ENCODE results near the gene POLR2C. TPM values are rescaled to one million over a fixed set of nuclear protein-coding genes. Genes with fewer than 3 reads are reported as not detected.
"Not testable (repeated sequence)": the region's sequence is repeated elsewhere in the genome, so short reads cannot be mapped to it uniquely, and the experiment has no call there.

The POLR2C gene
- total RNA-seq, 1 donor from 2014 or later = 56.6 TPM

DNA sequence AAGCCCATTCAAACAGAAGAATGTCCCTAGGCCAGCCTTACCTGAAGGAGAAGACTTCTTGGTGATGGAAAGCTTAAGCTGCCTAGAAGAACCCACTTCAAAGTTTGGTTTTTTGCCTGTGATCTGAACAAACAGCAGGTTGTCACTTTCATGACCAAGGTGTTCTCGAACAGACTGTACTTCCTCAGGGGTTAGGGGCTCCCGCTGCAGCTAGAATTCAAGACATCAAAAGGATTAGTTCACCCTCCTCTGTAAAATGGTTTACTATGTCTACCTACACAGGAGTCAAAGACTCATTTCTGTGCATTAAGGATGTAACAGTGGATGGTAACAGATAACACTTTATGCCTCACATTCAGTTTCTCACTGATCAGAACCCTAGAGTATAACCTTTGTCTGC is 28.5 kb upstream of the POLR2C start:
- no peaks in the 10 kb centered on the region for H3K4me1 Mint-ChIP-seq
- H3K27me3 Mint-ChIP-seq = no peaks in the 10 kb centered on the region
- H3K27ac Mint-ChIP-seq = no peak overlapping the region
- intact Hi-C loops (cut with micrococcal nuclease) = no loop called here
- ATAC-seq (ENCODE audit: low read depth) (no peak), DNase-seq (no peak)
- H3K36me3 Mint-ChIP-seq (ENCODE audit: low read depth) = peaks cover 88% of the 10 kb centered on the region
- TF ChIP-seq, protein P1, sequence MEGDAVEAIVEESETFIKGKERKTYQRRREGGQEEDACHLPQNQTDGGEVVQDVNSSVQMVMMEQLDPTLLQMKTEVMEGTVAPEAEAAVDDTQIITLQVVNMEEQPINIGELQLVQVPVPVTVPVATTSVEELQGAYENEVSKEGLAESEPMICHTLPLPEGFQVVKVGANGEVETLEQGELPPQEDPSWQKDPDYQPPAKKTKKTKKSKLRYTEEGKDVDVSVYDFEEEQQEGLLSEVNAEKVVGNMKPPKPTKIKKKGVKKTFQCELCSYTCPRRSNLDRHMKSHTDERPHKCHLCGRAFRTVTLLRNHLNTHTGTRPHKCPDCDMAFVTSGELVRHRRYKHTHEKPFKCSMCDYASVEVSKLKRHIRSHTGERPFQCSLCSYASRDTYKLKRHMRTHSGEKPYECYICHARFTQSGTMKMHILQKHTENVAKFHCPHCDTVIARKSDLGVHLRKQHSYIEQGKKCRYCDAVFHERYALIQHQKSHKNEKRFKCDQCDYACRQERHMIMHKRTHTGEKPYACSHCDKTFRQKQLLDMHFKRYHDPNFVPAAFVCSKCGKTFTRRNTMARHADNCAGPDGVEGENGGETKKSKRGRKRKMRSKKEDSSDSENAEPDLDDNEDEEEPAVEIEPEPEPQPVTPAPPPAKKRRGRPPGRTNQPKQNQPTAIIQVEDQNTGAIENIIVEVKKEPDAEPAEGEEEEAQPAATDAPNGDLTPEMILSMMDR (IDR thresholded peaks at IDR 0.05) = no peak
- H3K4me3 Mint-ChIP-seq = no peak overlapping the region
- POLR2A ChIA-PET = interaction anchor here (1.5 kb wide), 1 partner anchor 13 kb away, joined by 5 read pairs; the partner anchor contains the start of genes CIAPIN1 and COQ9
- CTCF ChIA-PET = interaction anchor here (1.1 kb wide), 1 partner anchor 133 kb away, joined by 3 read pairs; no protein-coding TSS in a partner anchor
- no peaks in the 10 kb centered on the region for H3K9me3 Mint-ChIP-seq

DNA sequence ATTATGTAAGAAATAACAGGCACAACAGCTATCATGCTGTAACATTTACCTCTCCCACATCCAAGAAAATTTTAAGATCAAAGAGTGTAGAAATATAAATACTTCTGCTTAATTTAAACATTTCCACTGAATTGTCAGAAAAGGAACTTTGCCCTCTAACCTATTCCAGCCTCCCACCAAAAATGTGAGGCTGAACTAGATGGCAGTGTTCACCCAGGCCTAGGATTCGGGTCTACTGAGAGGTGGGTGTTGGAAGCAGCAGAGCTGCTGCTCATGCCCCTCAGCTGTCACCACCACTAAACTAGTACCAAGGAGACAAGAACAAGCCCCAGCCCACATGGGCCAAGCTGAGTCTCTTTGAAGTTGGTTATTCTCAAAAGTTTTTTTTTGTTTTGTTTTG is 26.6 kb upstream of the POLR2C start:
- H3K9me3 Mint-ChIP-seq = peaks cover 12% of the 10 kb centered on the region
- CTCF ChIA-PET = no interaction called here
- TF ChIP-seq, protein P1 (IDR thresholded peaks at IDR 0.05) = no peak
- no peak overlapping the region for H3K4me3 Mint-ChIP-seq
- no peak overlapping the region for H3K27ac Mint-ChIP-seq
- POLR2A ChIA-PET = no interaction called here
- ATAC-seq (ENCODE audit: low read depth) (no peak), DNase-seq (no peak)
- H3K27me3 Mint-ChIP-seq = no peaks in the 10 kb centered on the region
- peaks cover 90% of the 10 kb centered on the region for H3K36me3 Mint-ChIP-seq (ENCODE audit: low read depth)
- intact Hi-C loops (cut with micrococcal nuclease) = no loop called here
- H3K4me1 Mint-ChIP-seq = no peaks in the 10 kb centered on the region

DNA sequence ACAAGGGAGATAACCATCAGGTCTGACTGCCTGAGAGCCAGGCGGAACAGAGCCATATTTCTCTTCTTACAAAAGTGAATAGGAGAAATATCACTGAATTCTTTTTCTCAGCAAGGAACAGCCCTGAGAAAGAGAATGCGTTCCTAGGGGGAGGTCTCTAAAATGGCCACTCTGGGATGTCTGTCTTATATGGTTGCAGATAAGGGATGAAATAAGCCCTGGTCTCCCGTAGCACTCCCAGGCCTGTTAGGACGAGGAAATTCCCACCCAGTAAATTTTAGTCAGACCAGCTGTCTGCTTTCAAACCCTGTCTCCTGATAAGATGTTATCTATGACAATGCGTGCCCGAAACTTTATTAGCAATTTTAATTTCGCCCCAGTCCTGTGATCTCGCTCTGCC is 22.5 kb upstream of the POLR2C start:
- POLR2A ChIA-PET; H3K27ac Mint-ChIP-seq; H3K4me1 Mint-ChIP-seq; CTCF ChIA-PET; DNase-seq; ATAC-seq (ENCODE audit: low read depth); H3K27me3 Mint-ChIP-seq; H3K4me3 Mint-ChIP-seq: not testable (repeated sequence)
- intact Hi-C loops (cut with micrococcal nuclease) = loop anchor here (10.0 kb wide), 1 partner anchor 685 kb away; the partner anchor contains the start of gene CFAP20
- peaks cover 59% of the 10 kb centered on the region for H3K36me3 Mint-ChIP-seq (ENCODE audit: low read depth)
- peaks cover 12% of the 10 kb centered on the region for H3K9me3 Mint-ChIP-seq

DNA sequence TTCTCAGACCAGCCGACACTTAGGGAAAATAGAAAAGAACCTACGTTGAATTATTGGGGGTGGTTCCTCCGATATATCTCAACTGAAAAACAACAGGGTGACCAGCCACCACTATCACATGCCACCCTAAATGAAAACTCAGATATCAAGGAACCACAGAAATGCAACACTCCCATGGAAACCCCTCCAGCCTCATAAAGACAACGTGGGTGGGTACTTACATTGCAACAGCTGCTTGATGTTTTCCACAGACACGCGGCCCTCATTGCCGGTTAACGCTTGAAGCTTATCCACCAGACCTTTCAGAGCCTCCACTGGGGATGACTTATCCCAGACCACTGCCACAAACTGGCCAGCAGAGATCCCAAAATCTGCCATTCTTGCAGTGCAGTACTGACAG is 21.9 kb upstream of the POLR2C start:
- H3K4me3 Mint-ChIP-seq; POLR2A ChIA-PET; H3K27ac Mint-ChIP-seq; H3K4me1 Mint-ChIP-seq; ATAC-seq (ENCODE audit: low read depth); DNase-seq; H3K27me3 Mint-ChIP-seq: not testable (repeated sequence)
- Mint-ChIP-seq H3K36me3 (ENCODE audit: low read depth) (peaks cover 53% of the 10 kb centered on the region), H3K9me3 (peaks cover 12% of the 10 kb centered on the region)
- intact Hi-C loops (cut with micrococcal nuclease) = loop anchor here (10.0 kb wide), 1 partner anchor 684 kb away; the partner anchor contains the start of gene CFAP20
- CTCF ChIA-PET = interaction anchor here (1.6 kb wide), 1 partner anchor 22 kb away, joined by 4 read pairs; no protein-coding TSS in a partner anchor

DNA sequence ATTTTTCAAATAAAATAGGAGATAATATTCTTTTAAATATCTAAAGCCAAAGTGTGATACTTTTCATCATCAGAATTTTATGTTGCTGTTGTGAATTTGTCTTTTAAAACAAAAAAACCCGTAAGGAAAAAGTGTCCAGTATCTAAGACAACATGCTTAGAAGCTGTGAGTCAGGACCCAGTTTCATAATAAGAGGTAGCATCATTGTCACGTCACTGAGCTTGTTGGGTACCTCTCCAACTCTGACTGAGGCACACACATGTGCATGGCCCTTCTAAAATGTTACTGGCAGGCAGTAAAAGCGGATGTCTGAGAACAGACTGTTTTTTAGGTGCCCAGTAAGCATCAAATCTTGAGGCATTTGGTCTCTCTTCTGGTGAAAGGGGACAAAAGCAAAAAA is 17.8 kb upstream of the POLR2C start:
- peaks cover 19% of the 10 kb centered on the region for H3K4me1 Mint-ChIP-seq
- intact Hi-C loops (cut with micrococcal nuclease) = loop anchor here (5.0 to 10.0 kb wide), 2 partner anchors 680 to 1288 kb away; partner anchors contain the start of genes CFAP20 and GOT2
- ATAC-seq (ENCODE audit: low read depth) (no peak), DNase-seq (no peak)
- peaks cover 24% of the 10 kb centered on the region for H3K36me3 Mint-ChIP-seq (ENCODE audit: low read depth)
- H3K9me3 Mint-ChIP-seq = peaks cover 9% of the 10 kb centered on the region
- POLR2A ChIA-PET = interaction anchor here (0.6 kb wide), 1 partner anchor 259 kb away, joined by 3 read pairs; the partner anchor contains the start of genes PSME3IP1 and RSPRY1
- CTCF ChIA-PET = interaction anchor here (1.4 kb wide), 1 partner anchor 28 kb away, joined by 3 read pairs; no protein-coding TSS in a partner anchor
- TF ChIP-seq, protein P1 (IDR thresholded peaks at IDR 0.05) = no peak
- no peak overlapping the region for H3K27ac Mint-ChIP-seq
- H3K27me3 Mint-ChIP-seq = no peaks in the 10 kb centered on the region
- H3K4me3 Mint-ChIP-seq = peak overlapping the region; percentile 28

DNA sequence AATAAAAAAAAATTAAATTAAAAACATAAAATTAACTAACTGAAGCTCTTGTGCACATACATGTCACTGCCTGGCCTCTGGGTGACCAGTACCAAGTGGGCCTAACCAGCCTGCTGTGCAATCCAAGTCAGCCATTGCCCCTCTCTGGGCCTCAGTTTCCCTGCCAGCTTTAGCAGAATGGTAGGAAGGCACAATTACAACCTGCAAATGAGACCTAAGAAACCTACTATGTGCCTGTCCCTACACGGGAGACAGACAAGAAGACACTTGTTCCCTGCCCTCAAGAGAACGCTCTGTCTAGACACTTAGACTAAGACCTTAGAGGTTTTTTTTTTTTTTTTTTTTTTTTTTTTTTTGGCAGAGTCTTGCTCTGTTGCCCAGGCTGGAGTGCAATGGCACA is 17.0 kb upstream of the POLR2C start:
- peaks cover 16% of the 10 kb centered on the region for H3K36me3 Mint-ChIP-seq (ENCODE audit: low read depth)
- TF ChIP-seq, protein P1 (IDR thresholded peaks at IDR 0.05) = no peak
- POLR2A ChIA-PET = interaction anchor here (0.6 kb wide), 1 partner anchor 557 kb away, joined by 3 read pairs; no protein-coding TSS in a partner anchor
- intact Hi-C loops (cut with micrococcal nuclease) = loop anchor here (5.0 to 10.0 kb wide), 2 partner anchors 679 to 1287 kb away; partner anchors contain the start of genes CFAP20 and GOT2
- no peak overlapping the region for H3K27ac Mint-ChIP-seq
- no peak for ATAC-seq (ENCODE audit: low read depth)
- no peak overlapping the region for H3K4me3 Mint-ChIP-seq
- peaks cover 2% of the 10 kb centered on the region for H3K9me3 Mint-ChIP-seq
- no peaks in the 10 kb centered on the region for H3K27me3 Mint-ChIP-seq
- H3K4me1 Mint-ChIP-seq = peaks cover 19% of the 10 kb centered on the region
- DNase-seq = no peak
- CTCF ChIA-PET = interaction anchor here (2.8 kb wide), 1 partner anchor 17 kb away, joined by 15 read pairs; the partner anchor contains the start of gene POLR2C
